GM19467 (cell line): ENCODE results near the gene ATXN1.
A peak's percentile ranks its signal among the peaks of the same experiment; 100 is the strongest.
"Not testable (repeated sequence)": the region's sequence is repeated elsewhere in the genome, so short reads cannot be mapped to it uniquely, and the experiment has no call there.

Experiments
- ATAC-seq: cut with Tn5 transposase; IDR thresholded peaks from one replicate; pipeline ENCODE4 v1.9.1; 2021; ENCODE audit warnings: mild to moderate bottlenecking, moderate library complexity; ENCODE audit not compliant: unreplicated experiment

The ATXN1 gene

GRCh38 chr6:16431106-16431505 lies 330.2 kb downstream of the ATXN1 start:
- no peak for ATAC-seq

GRCh38 chr6:16430391-16431089 lies 330.7 kb downstream of the ATXN1 start:
- ATAC-seq = no peak

DNA sequence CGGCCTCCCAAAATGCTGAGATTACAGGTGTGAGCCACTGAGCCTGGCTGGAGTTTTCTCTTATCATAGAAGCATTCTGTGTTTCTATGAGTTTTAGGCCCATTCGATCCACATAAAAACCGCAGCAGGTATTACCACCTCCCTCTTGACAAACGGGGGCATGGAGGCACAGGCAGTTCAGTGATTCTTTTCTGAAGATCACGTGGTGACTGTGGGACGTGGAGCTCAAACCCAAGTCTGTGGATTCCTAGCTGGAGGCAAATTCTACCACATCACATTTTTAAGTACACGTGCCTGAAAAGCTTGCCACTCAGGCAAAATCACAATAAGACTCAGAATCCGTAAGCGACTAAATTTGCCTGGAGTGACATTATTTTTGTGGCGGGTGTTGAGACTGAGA lies 331.6 kb downstream of the ATXN1 start:
- no peak for ATAC-seq

DNA sequence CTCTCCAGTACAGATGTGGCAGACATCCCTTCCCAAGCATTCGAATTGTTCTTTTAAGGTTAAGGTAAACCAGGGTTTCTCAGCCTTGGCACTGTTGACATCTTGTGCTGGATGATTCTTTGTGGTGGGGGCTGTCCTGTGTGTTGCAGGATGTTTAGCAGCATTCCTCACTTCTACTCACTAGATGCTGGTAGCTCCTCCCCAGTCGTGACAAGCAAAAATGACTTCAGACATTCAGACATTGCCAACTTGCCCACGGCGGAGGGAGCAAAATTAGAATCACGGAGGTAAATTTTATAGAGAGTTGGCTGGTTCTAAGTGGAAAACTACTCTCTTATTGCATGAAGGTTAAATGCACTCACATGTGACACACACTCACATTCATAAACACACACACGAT lies 334.1 kb downstream of the ATXN1 start:
- ATAC-seq = no peak

- no peak for ATAC-seq
Observed at GRCh38 chr6:16425881-16426615, 335.2 kb downstream of the ATXN1 start.

- peak; percentile 7 for ATAC-seq
Observed at GRCh38 chr6:16421462-16421960, 339.7 kb downstream of the ATXN1 start.

DNA sequence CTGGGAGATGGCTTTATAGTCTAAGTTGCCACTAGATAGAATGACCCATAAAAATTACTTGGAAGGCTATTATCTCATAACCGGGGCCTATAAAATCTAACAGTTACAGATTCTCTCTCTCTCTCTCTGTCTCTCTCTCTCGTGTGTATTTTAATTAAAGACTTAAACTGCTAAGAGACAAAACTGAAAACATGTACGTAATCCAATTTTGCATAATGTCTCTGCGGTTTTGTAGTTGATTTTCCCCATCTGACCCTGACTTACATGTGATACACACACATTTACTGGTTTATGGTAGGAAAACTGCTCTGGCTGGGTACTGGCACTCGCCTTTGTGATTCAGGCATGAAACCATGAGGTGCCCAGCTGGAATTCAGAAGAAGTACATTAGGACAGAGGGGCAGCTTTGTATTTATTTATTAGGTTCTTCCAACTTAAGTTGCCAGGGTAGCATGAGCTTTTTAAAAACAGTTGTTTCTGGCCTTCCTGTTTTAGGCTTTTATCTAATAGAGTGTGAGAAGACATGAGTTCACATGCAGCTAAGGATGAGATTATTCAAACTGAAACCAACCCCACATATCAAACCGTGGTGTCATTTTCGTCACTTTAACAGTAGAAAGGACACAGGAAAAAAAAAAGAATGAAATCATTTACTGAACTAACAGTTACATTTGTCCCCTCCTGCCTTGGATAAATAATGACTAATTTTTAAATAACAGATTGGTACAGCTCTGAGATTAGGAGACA lies 340.4 kb downstream of the ATXN1 start:
- ATAC-seq = peak; percentile 56

DNA sequence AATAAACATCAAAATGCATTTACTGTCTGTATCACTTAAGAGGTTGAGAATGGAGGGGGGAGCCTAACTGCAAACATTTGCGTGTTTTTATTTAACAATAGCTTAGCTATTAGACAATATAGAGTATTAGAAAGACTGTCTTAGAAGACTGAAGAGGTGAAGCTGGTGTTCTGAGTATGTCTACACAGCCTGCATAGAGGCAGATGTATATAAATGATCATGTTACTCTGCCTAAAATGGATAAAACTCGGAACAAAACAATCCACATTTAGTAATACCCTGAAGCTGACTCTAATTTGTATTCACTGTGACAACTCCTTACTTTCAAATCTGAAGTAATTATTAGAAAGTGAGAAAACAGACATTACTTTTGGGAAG lies 340.9 kb downstream of the ATXN1 start:
- ATAC-seq = peak; percentile 4

GRCh38 chr6:16419636-16420336 lies 341.5 kb downstream of the ATXN1 start:
- ATAC-seq = peak; percentile 59

DNA sequence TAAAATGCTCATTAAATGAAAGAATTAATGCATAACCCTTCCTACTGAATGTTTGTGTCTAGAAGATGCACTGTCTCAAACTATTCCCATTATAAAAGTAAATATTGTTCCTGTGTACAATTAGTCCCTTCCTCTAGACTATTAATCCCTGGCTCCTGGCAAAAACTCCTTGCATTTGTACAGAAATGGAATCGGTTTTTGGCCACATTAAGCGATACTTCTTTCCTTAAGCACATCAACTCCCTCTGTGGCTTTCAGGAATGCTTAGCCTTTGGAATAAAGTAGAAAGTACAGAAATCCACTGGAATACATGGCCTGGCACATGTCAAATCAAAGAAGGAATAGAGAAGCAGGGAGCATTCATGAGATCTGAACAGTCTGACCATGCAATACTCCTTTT lies 343.1 kb downstream of the ATXN1 start:
- no peak for ATAC-seq

DNA sequence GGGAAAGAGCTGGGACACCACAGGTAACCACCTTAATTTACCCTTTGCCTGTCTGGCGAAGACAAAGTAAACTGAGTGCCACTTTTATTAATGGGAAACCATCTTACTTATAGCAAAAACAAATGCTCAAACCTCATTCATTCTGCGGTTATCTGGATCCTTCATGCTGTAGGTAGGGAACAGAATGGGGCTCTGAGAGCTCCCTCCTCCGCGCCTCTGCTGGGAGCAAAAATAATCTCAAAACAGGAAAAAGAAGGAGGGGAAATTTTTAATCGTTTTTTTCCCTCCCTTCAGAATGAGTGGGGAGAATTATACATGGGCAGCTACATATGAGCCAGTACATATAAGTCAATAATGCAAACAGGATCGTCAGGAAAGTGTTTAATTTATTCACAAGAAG lies 345.6 kb downstream of the ATXN1 start:
- ATAC-seq = no peak

DNA sequence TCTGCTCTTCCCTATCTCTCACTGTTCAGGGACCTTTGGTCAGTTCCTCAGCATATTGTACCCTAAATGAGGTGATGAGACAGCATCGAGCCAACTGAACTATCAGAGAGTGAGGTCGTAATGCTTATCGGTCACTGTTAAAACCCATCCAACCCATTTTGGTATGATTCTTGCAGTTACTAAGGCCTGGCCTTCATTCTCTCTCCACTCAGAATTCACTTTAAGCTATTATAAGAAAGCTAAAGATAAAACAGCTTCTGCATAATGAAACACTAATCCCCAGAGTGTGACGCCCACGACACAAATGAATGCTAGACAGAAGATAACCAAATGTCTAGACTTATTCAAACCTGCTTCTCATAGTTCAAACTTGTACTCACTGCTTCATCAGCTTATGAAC lies 347.1 kb downstream of the ATXN1 start:
- ATAC-seq = peak; percentile 45

DNA sequence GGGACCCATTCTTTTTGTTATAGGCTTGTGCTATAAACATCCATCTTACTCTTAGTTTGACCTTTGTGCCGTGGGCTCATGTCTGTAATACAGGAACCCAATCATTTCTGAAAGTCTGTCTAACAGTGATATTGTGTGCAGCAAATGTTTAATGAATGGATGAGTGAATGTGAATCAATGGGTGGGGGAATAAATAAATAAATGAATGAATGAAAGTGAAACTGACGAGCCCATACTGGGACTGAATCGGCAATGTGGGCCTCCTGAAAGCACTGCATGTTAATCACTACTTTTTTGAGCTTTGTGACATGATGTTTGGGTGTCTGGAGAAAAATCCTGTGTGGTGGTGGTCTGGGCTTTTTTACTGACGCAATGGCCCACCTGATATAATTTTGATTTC lies 347.9 kb downstream of the ATXN1 start:
- ATAC-seq = no peak

DNA sequence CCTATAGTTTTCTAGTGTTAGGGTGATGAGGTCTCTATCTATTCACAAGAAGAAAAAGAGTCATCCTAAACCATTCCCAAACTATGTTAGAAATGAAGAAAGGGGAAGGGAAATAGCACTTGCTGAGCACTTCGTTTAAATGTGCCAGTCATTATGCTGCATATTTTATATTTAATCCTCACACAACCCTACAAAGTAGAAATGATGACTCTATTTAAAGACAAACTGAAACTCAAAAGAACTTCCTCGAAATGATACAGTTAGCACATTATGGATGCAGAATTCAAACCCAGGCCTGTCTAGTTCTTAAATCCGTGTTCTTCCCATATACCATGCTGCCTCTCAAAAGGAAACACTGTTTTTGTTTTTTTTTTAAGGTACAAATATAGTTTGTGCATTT lies 348.3 kb downstream of the ATXN1 start:
- no peak for ATAC-seq

DNA sequence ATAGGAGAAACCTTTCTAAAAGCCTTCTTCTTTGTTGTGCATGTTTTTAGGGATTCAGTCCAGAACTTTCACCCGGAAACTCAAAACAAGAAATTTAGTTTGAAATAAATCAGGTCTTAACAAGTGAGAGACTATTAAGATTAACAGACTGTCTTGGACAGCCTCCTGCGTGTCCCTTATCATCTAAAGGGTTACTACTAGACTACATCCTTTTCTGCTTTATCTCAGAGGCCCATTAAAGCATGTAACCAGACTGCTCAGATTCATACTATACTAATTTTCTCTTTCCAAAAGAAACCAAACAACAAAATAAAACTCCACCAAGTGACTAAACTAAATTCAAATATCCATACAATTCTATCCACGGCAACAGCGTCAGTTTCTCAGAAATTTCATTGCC lies 349.1 kb downstream of the ATXN1 start:
- no peak for ATAC-seq

DNA sequence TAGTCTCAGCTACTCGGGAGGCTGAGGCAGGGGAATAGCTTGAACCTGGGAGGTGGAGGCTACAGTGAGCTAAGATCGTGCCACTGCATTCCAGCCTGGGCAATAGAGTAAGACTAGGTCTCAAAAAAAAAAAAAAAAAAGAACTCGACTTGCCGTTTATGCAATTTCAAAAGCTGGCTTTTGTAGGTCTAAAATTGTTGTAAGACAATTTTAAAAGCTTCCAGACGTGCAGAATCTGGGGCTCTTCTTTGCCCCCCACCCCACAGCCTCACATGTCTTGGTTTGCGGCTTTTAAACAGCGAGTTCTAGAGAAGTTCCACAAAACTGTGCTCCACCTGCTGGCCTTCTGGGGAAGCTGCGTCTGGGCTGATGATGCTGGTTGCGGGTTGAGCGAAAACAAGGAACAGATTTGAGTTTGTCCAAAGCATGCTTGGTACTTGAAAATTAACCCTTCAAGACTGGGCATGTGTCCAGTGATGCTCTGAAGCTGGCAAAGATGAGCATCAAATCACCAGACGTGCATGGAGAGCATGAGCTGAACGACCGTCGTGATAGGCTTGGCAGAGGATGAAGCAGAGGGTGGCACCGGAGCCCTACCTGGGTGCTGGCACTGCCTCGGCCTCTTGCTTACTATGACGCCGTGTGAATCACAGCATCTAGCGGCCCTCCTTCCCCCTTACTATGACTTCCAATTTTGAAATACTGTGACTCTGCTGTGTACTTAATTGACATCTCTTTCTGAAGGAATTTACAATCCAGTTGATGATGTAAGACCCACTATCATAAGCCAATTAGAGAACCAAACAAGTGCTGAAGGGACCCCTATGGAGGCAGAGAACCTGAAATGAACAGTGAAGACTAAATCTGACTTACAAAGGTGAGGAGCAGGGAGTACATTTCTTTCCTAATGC lies 351.5 kb downstream of the ATXN1 start:
- no peak for ATAC-seq

DNA sequence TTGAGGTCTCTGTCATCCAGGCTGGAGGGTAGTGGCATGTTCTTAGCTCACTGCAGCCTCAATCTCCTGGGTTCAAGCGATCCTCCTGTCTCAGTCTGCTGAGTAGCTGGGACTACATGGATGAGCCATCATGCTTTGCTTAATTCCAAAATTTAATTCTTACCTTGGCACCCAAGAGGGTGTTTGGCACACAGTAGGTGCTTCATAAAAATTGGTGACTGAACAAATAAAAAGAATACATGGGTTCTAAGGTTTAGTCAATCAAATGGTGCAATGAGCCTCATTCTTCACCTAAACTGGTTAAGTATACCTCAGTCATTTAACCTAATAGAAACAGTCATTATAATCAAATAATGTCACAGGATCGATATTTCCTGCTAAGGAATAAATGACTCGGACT lies 352.5 kb downstream of the ATXN1 start:
- no peak for ATAC-seq

- no peak for ATAC-seq
Observed at GRCh38 chr6:16406966-16407365, 354.3 kb downstream of the ATXN1 start.

- not testable (repeated sequence) for ATAC-seq
Observed at GRCh38 chr6:16406538-16406937, 354.7 kb downstream of the ATXN1 start.

DNA sequence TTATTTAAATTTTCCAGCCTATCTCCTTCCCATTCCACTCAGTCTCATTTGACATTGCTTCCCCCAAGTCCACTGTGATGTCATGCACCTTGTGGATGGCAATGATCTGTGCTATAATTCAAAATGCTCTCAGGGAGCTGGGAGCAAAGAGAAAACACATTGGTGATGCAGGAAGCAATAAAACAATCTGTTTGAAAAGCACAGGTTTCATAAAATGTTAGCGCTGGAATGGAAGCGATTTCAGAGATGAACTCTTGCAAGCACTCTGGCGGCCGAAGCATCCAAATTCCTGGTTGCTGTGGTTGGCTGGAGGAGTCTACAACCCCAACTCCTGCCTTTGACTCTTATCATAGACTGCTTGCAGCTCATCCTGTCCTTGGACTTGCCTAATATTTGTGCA lies 355.9 kb downstream of the ATXN1 start:
- ATAC-seq = no peak
